HTERT RPE-1 (cell line): ENCODE measurements around the gene GARS1.
"Not testable (repeated sequence)": the region's sequence is repeated elsewhere in the genome, so short reads cannot be mapped to it uniquely, and the experiment has no call there.

ENCODE experiments used
- in situ Hi-C: fragments of 300-500 bp; cut with MboI; formaldehyde crosslinking; loops from 4 replicates; pipeline ENCODE4 v1.14.3; 2020; ENCODE audit warnings: low sequenced_read_pairs

The GARS1 gene

DNA sequence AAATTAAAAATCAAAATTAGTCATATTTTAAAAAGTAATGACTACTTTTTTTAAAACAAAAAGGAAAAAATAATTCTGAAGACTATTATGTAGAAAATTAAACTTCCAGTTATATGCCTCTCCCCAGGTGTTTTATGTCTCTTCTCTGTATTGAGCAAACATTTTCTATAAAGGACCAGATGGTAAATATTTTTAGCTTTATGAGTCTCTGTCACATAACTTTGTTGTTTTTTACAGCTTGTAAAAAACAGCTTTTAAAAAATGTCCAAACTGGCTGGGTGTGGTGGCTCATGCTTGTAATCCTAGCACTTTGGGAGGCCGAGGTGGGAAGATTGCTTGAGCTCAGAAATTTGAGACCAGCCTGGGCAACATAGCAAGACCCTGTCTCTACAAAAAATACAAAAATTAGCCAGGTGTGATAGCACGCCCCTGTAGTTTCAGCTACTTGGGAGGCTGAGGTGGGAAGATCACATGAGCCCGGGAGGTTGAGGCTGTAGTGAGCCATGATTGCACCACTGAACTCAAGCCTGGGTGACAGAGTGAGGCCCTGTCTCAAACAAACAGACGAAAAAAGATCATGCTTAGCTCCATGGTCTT lies 23.5 kb downstream of the GARS1 start:
- in situ Hi-C loops: no loop called here

DNA sequence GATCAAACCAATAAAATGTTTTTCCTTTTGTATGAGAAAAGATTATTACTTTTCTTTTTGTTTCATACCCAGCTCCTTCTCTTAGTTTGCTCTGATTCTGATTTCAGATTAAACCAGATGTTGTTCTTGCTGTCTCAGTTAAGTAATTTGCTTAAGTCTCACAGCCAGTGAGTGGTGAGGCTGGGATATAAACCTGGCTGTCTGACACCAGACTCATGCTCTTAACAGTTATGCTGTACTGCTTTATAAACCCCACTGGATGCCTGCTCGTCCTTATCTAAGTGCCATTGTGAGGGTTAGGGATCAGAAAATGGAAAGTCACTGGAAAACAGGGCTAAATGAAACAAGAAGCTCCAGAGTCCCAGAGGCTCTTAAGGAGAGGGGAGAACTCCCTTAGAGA lies 24.3 kb downstream of the GARS1 start:
- in situ Hi-C loops: no loop called here

DNA sequence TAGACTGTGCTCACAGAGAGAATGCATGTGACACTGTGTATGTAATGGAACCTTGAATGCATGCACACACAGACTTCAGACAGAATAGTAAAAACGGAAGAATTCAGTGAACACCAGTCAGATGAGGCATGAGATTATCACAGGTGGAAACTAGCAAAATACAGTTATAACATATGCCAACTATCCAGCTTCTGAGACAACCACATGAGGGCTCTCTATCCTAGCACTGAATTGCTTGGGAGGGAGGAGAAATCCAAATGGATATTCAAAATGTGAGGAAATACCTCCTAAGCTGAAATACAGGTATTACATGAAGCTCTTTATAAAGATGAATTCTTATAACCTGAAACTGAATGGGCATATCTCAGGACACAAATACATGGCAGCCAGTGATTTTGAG lies 30.6 kb downstream of the GARS1 start:
- in situ Hi-C loops: no loop called here

DNA sequence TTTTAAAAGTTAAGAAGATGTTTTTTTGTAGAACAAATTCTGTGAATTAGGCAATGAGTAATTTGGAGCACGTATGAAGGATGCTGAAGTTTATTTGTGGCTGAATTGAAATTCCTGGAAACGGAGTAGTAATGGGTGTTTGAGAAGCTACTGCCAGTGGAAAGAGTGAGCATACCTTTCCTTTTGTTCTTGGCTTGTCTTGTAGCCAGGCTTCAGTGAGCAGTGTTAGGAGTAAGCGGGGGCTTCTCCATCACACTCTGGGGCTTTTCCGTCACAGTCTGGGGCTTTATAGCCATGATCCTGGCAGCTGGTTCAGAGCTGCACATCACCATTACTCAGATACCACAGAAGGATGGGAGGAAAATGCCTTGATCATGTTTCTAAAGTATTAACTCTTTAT lies 32.3 kb downstream of the GARS1 start:
- in situ Hi-C loops: no loop called here

DNA sequence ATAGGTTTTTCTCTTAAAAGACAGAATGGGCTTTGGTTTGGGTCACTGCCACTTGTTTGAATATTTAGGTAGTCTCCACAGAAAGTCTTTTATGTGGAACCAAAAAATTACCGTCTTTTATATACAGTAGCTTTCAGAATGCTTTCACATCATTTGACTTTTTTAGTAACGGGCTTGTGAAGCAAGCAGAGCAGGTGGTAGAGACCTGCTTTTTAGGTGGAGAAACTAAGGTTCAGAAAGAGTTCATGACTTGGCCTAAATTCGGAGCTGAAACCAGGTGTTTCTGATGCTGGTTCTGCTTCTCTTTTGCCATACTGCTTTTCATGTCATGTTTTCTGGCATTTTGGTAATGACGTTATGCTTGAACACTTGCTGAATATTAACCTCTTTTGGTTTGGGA lies 36.3 kb downstream of the GARS1 start:
- in situ Hi-C loops: no loop called here

DNA sequence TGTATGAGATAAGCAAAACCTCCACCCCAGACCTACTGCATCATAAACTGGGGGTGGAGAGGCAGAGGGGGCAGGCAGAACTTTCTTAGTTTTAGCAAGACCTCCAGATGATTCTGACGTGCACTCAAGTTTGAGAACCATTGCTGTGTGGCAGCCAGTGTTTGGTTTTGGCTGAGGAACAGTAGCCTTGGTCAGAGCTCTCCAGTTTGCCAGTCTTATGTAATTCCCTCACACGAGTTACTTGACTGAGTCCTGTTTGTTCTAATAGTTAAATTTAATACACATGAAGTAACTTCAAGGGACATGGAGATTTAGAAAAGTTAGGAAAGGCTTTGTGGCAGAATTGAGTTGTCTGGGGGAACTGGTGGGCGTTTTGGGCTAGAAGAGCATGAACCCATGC lies 38.5 kb downstream of the GARS1 start:
- in situ Hi-C loops: no loop called here

DNA sequence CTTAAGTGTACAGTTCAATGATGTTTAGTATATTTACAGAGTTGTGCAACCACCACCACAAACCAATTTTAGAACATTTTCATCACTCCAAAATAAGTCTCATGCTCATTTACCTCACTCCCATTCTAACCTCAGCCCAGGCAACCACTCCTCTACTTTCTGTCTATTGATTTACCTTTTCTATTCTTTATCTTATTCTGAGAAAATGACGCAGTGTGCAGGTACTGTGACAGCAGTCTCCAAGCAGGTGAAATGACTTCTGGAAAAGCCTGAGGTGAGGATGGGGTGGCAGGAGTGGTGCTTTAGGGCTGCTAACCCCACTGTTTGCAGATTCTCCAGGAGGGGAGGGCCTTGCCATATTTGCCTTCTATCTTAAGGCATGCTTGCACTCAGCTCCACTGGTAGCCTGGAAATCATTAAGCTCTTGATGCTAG lies 39.5 kb downstream of the GARS1 start:
- in situ Hi-C loops: no loop called here

DNA sequence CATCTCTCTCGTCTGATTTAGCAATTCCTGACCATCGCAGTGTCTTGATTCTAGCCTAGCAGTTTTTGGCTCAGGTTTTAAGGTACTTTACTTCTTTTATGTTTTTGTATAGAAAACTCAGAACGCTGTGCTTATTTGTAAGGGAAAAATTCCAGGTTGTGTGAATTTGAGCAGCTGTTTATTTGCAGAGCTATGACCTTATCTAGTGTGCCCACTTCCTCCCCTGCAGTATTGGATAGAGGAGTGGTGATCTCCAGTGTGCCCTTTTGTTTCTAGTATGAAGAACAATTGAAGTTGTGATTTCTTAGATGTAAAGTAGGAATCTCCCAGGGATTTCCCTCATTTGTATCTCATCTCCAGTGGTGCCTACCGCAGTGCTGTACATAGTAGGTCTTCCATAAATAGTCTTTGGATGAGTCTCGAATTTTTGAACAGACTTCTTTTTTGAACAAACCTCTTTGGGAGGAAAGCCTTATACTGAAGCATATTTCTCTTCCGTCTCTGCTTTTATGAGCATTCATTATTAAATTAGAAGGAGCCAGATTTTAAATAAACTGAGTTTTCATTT lies 40.0 kb downstream of the GARS1 start:
- in situ Hi-C loops: no loop called here

DNA sequence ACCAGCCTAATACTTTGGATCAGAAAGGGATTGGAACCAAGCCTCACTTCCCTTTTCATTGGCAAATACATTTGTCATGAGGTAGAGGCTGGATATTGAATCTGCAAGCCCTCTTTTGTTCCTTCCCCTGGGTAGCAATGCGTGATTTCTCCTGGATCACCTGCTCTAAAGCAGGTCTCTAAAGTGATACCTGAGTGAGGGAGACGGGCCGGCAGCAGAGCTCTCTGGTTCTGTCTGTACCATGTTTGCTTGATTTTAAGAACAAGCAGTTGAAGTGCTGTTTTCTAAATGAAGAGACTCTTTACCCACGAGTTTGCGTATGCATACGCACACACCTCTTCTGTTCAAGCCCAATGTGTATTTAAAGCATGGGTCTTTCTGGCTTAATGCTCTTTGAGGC lies 41.1 kb downstream of the GARS1 start:
- in situ Hi-C loops: no loop called here

DNA sequence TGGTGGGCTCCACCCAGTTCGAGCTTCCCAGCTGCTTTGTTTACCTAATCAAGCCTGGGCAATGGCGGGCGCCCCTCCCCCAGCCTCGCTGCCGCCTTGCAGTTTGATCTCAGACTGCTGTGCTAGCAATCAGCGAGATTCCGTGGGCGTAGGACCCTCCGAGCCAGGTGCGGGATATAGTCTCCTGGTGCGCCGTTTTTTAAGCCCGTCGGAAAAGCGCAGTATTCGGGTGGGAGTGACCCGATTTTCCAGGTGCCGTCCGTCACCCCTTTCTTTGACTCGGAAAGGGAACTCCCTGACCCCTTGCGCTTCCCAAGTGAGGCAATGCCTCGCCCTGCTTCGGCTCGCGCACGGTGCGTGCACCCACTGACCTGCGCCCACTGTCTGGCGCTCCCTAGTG lies 47.6 kb downstream of the GARS1 start:
- in situ Hi-C loops: not testable (repeated sequence)

DNA sequence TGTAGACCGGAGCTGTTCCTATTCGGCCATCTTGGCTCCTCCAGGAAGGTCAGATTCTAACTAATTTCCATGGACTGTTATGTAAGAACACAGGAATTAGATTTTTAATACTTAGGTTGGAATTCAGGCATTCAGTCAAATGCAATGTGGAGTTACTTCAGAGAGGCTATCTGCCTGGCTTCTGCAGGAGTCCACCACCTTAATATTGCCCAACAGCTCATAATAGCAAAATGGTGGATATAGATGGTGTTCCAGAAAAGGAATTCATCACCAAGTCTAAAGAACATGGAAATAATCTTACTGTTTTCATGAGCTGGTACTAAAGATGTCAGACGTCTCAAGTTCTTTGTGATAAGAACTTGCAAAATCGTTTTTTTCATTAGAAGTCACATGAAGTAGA lies 48.1 kb downstream of the GARS1 start:
- in situ Hi-C loops: no loop called here

DNA sequence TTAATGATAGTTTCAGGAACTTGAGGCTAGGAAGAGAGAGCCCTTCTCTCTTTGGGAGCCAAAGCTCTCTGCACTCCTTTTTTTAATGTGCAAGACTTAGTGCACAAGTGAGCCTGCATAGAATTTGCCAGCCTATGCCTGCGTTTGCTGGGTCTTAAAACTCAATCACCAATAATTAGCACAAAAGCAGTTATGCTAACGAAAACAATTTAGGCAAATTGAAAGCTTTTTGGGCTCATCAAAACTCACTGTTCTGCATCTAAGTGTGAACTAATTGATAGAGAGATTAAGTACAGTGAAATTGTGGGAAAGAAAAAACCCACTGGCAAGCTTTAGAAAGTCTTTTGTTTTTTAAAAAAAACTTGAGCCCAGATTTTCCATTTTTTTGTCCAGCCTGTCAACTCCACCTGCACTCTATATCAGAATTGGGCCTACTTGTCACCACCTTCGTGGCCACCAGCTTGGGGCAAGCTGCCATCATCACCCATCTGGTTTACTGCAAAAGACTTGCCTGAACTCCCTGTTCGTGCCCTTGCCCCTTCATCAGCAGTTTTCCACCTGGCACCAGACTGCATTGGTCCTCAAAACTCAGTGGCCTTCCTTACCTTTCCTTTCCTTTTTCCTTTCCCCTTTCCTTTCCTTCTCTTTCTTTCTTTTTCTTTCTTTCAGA lies 49.7 kb downstream of the GARS1 start:
- in situ Hi-C loops: no loop called here

DNA sequence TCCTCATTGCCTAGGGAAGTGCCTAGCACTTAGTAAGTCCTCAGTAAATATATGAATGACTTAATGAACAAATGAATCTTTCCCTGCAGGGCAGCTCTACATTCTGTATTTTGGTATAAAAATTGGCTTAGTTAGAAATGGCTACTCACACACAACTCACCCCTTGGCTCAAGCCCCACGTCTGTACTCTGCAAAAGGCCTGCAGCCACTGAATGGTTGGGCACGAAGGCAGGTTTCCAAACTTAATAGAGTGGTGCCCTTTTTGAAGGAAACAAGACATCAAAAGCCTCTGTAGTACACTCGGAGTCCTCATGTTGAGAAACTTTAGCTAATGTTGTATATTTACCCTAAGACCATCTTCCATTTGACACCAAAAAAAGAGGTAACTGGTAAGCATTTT lies 51.0 kb downstream of the GARS1 start:
- in situ Hi-C loops: no loop called here

DNA sequence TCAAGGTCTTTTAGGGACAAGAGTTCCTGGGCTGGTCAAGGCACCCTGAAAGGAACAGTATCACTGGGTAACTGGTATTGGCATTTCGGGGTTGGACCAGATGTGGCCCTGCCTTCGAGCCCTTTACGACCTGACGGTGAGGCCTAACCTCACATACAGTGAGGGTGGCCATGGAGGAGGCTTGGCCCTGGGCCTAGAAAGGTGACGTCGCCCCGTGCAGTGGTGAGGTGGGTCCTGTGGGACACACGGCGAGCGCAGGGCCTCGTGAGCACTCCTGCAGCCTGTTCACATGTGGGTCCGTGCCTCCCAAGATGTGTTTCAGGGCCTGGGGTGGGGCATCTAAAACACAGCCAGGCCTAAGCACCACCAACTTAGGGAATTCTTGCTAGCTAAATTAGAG lies 51.5 kb downstream of the GARS1 start:
- in situ Hi-C loops: no loop called here

DNA sequence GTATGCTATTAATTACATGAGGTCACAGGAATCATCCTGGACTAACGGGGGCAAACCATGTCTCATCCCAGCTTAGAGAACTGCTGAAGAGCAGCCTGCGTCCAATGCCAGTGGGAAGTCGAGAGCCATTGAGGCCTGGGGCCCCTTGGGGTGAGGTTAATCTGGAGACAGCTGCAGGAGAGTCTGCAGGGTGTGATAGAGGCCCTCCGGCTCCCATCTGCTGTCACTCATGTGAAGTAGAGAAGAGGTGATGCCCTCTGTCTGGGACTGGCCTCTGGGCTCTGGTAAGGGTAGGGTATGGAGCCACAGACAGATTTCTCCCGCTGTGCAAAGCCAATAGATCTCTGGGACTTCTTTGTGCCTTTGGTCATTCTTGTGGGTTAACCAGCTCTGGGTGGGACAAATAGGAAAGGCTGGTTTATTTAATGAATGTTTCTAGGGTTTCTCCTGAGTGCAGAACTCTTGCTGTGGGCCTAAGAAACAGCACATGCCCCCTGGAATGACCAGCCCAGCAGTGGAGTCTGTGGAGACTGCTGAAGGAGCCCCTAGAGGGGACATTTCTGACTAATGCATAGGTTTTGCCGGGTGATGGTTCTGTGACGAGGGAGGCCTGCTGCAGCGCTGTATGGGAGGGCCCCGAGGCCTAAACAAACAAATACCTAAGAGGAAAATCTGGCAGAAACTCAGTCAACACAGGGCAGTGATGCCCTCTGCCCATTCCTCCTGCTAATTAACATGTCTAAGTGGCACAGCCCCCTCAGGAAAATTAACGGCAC lies 53.1 kb downstream of the GARS1 start:
- in situ Hi-C loops: no loop called here

DNA sequence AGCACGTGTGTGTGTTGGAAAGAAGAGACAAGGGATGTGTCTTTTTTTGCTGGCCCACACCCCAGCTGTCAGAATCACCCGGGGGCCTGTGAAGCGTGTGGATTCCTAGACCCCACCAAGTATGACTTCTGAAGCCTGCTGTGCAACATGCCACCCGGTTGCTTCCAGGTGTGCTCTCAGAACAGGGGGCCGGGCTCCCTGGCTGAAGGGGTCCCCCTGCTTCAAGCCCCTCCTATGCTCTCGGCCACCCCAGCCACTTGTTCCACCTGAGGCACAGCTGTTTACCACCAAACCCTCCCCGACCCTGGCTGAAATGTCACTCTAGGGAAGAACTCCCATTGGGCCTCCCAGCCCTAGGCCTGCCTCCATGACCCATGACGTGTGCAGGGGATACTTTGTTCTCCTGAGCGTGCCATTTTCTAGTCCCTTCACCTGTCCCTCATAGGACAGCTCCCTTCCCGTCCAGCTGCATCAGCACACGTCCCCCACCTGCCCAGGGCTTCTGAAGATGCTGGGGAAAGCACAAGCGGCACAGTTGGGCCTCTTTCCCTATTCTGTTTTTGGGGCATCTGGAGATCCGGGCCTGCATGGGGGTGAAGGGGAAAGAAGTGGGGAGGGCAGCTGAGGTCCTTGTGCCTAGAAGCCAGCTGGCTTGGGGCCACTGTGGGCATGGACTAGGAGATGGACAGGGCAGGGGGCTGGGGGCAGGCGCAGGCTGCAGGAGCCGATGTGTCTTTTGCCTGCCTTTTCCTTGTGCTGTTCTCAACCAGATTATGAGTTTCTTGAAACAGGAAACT lies 54.3 kb downstream of the GARS1 start:
- in situ Hi-C loops: no loop called here

DNA sequence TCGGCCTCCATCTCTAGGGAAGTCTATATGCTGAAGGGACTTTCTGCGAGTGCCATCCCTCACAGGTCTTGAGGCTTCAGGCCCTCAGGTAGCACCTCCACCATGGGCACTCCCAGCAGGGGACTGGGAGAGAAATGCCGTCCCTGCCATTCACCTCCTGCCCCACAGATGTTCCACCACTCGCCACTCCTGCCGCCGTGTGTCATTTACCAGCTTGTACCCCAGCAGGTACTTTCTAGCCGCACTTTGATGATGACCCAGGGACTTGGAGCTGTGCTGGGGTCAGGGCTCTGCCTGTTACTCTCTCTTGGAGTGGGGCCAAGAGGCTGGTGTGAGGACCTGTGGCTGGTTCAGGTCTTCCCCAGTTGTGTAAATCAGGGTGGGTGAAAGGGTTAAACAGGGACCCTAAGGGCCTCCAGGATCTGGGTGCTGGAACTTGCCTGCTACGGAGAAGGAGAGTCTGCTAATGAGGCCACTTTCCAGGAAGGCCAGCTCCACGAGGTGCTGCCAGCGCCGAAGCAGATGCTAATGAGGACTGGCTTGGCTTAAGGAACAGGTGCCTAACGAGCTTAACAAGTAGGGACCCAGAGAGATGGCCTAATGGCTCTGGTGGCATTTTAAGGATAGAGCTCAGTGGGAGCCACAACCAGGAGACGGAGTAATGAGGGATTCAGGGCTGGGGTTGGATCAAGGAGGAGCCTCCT lies 55.2 kb downstream of the GARS1 start:
- in situ Hi-C loops: no loop called here

DNA sequence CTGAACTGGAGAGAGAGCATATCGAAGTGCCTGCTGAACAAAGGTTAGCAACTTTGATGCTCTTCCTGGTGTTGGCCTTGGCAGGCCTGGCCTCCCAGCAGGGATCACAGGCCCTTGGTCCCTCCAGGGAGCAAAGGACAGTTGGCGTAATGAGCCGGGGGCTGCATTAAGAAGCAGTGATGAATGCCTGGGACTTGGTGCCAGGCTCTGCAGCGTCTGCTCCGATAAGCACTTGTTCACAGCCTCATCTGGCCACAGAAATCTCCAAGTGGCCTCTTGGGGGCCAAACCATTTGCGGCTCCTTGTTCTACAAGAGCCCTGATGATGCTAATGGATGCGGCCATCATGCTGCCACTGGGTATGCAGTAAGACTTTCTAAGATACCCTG lies 55.7 kb downstream of the GARS1 start:
- in situ Hi-C loops: no loop called here

DNA sequence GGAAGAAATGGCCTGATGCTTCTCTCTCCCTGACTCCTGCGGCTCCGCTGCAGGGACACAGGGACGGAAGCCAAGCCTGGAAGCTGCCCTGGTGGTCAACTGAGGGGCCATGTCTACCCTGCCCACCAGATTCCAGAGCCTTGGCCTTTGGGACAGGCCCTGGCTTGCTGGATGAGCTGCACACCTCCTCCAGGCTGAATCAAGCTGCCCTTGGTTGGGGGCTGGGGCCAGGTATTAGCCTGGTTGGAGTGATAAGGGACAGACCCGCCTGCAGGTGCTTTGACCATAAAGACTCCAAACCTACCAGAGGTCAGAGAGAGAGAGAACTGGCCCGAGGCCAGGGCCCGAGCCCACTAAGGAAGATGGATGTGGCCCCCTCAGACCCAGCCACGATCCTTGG lies 57.5 kb downstream of the GARS1 start:
- in situ Hi-C loops: no loop called here
